Measurements from ENCODE around the gene ADAM23. TPM values are rescaled to one million over a fixed set of nuclear protein-coding genes. Genes with fewer than 3 reads are reported as not detected.

ADAM23 gene
- total and polyA plus RNA-seq, 2 of the 13 experiments (the other 11 are each of a cell fraction or from before 2014, with no cell fraction given) = 0.04 TPM; not detected in 1

GRCh38 chr2:206611191-206611590, 167.9 kb downstream of the ADAM23 start:
- ATAC-seq (no peak), FAIRE-seq (no peak), DNase-seq (ENCODE audit: low spot score) (no peak)
- no peak overlapping the region for H3K4me2 ChIP-seq (ENCODE audit: low read depth, low read length)
- in situ Hi-C loops (cut with HindIII; ENCODE audit: extremely low pct_ligation_motif_present, low pct_unique_long_range_greater_than_20kb) = no loop called here
- CTCF ChIA-PET (ENCODE audit: low intra/inter-chr PET ratio, low total read pairs) = no interaction called here
- no peaks in the 10 kb centered on the region for H3K9me3 ChIP-seq (ENCODE audit: low read length)
- no peaks in the 10 kb centered on the region for H4K20me1 ChIP-seq (ENCODE audit: insufficient read depth, low read length)
- intact Hi-C loops (cut with micrococcal nuclease; ENCODE audit: unreplicated experiment) = no loop called here
- no TSS peak for BruUV-seq (replicated peaks)
- no peak overlapping the region for H3K9ac ChIP-seq (ENCODE audit: insufficient read depth, low read depth, low read length)
- H3K27ac ChIP-seq (ENCODE audit: extremely low read length, insufficient read depth, low read length) = no peak overlapping the region
- POLR2A ChIA-PET = no interaction called here
- no peaks in the 10 kb centered on the region for H3K79me2 ChIP-seq (ENCODE audit: insufficient read depth, low read length)
- H3K27me3 ChIP-seq (ENCODE audit: control insufficient read depth in 1 of 2, insufficient read depth in 2 of 2, low read length in 2 of 2) = 0 out of 5 replicates have a peak, but pooled peaks cover 0 to 8% of the 10 kb centered on the region in 2 experiments
- H3K4me3 ChIP-seq (replicated peaks in 1 of 3; ENCODE audit: insufficient read depth in 1 of 3, low read depth in 2 of 3, low read length in 3 of 3) = no peak overlapping the region
- no peaks in the 10 kb centered on the region for H3K4me1 ChIP-seq (ENCODE audit: insufficient read depth, low read length)
- no peaks in the 10 kb centered on the region for H3K36me3 ChIP-seq (replicated peaks in 1 of 2; ENCODE audit: control insufficient read depth in 1 of 2, insufficient read depth in 2 of 2, low read length in 2 of 2)
- H2AFZ ChIP-seq (ENCODE audit: low read length) = no peak overlapping the region
- 21% methylated on average over 6 of the region's 6 CpGs for WGBS (ENCODE audit: low lambda C conversion rate)
- TF ChIP-seq ZNF652 (CRISPR knock-in tag; IDR thresholded peaks at IDR 0.05; ENCODE audit: borderline replicate concordance, low read depth) = no peak
- no peak for TF ChIP-seq ZNF432 (CRISPR knock-in tag; IDR thresholded peaks at IDR 0.05; ENCODE audit: borderline replicate concordance)
- no peak for TF ChIP-seq DBP (CRISPR knock-in tag; IDR thresholded peaks at IDR 0.05; ENCODE audit: not compliant biosample characterization)
- no peak for TF ChIP-seq ZNF547 (CRISPR knock-in tag; IDR thresholded peaks at IDR 0.05)
- TF ChIP-seq ZNF564 (CRISPR knock-in tag; IDR thresholded peaks at IDR 0.05) = no peak
- no peak for TF ChIP-seq ZBTB14 (CRISPR knock-in tag; IDR thresholded peaks at IDR 0.05)
- no peak for TF ChIP-seq ZNF790 (CRISPR knock-in tag; IDR thresholded peaks at IDR 0.05; ENCODE audit: borderline replicate concordance)
- no peak for TF ChIP-seq CHD2 (IDR thresholded peaks at IDR 0.05; ENCODE audit: low read depth, low read length)
- no peak for TF ChIP-seq CAMTA2 (CRISPR knock-in tag; IDR thresholded peaks at IDR 0.05; ENCODE audit: borderline replicate concordance)
- TF ChIP-seq SMAD1 (CRISPR knock-in tag; IDR thresholded peaks at IDR 0.05; ENCODE audit: borderline replicate concordance, low read depth) = no peak
- TF ChIP-seq MAZ (IDR thresholded peaks at IDR 0.05; ENCODE audit: borderline replicate concordance, low read depth, low read length) = no peak
- no peak for TF ChIP-seq MAZ (CRISPR knock-in tag; IDR thresholded peaks at IDR 0.05; ENCODE audit: low read depth)
- TF ChIP-seq ZNF746 (CRISPR knock-in tag; IDR thresholded peaks at IDR 0.05) = no peak
- no peak for TF ChIP-seq ZNF720 (CRISPR knock-in tag; IDR thresholded peaks at IDR 0.05)
- TF ChIP-seq RARG (CRISPR knock-in tag; IDR thresholded peaks at IDR 0.05; ENCODE audit: low read depth) = no peak

Data from HepG2 (cell line).